K562 (cell line): Measurements from ENCODE around the gene FTH1. TPM values are rescaled to one million over a fixed set of nuclear protein-coding genes. Genes with fewer than 3 reads are reported as not detected.

ENCODE experiments used
- BCOR ChIP-seq: fragments of 450-650 bp; IDR thresholded peaks from 2 replicates; pipeline ENCODE4 v1.6.1; 2016
- BRF1 ChIP-seq: IDR thresholded peaks from 3 replicates; pipeline ENCODE4 v1.6.1; 2011; ENCODE audit warnings: borderline replicate concordance, mild to moderate bottlenecking; ENCODE audit not compliant: insufficient read length; ENCODE audit errors: extremely low read depth
- CBX8 ChIP-seq: fragments of 200-600 bp; sonication (generic); IDR thresholded peaks from 2 replicates; pipeline ENCODE4 v1.6.1; 2012; ENCODE audit warnings: borderline replicate concordance, mixed run types, low read depth, mild to moderate bottlenecking, moderate library complexity, mixed read lengths, low read length, control low read depth, inconsistent platforms; ENCODE audit not compliant: poor library complexity, severe bottlenecking; ENCODE audit errors: extremely low read depth
- COPS2 ChIP-seq: fragments of 450-650 bp; conservative IDR thresholded peaks from 2 replicates; pipeline ENCODE4 v1.6.1; 2016; ENCODE audit warnings: mild to moderate bottlenecking, moderate library complexity
- ESRRB ChIP-seq: fragments of 250-450 bp; sonication (Bioruptor Pico); IDR thresholded peaks from 2 replicates; pipeline ENCODE4 v1.5.0; 2020; ENCODE audit warnings: mild to moderate bottlenecking, moderate library complexity, borderline replicate concordance
- GABPA ChIP-seq: fragments of 200-800 bp; sonication (Bioruptor generic); conservative IDR thresholded peaks from 2 replicates; pipeline ENCODE4 v1.6.1; 2016; ENCODE audit warnings: low read depth, missing genetic modification characterization, missing compliant biosample characterization
- GATAD2B ChIP-seq: fragments of 450-650 bp; IDR thresholded peaks from 2 replicates; pipeline ENCODE4 v1.6.1; 2017; ENCODE audit warnings: mild to moderate bottlenecking, borderline replicate concordance
- HCFC1 ChIP-seq: IDR thresholded peaks from 2 replicates; pipeline ENCODE4 v1.6.1; 2012; ENCODE audit warnings: low read depth, low read length, improper control_type of control experiment
- HDAC6 ChIP-seq: IDR thresholded peaks from 2 replicates; pipeline ENCODE4 v1.6.1; 2012; ENCODE audit warnings: low read depth, mild to moderate bottlenecking, control low read depth, inconsistent platforms, low read length, moderate library complexity
- ILK ChIP-seq: fragments of 450-650 bp; IDR thresholded peaks from 2 replicates; pipeline ENCODE4 v1.6.1; 2016; ENCODE audit warnings: missing genetic modification characterization, low read depth, mild to moderate bottlenecking, missing compliant biosample characterization, moderate library complexity, borderline replicate concordance
- KLF16 ChIP-seq: IDR thresholded peaks from 2 replicates; pipeline ENCODE4 v1.6.1; 2016; ENCODE audit warnings: antibody characterized with exemption
- L3MBTL2 ChIP-seq: fragments of 450-650 bp; IDR thresholded peaks from 2 replicates; pipeline ENCODE4 v1.6.1; 2016; ENCODE audit warnings: mild to moderate bottlenecking, moderate library complexity
- MEF2D ChIP-seq: conservative IDR thresholded peaks from 2 replicates; pipeline ENCODE4 v1.6.1; 2016; ENCODE audit warnings: low read depth, missing genetic modification characterization, missing compliant biosample characterization
- NR0B1 ChIP-seq: fragments of 450-650 bp; IDR thresholded peaks from one replicate; pipeline ENCODE4 v1.6.1; 2018; ENCODE audit warnings: mild to moderate bottlenecking, moderate library complexity; ENCODE audit not compliant: partially characterized antibody
- RFX7 ChIP-seq: fragments of 250-450 bp; sonication (Bioruptor Pico); IDR thresholded peaks from 2 replicates; pipeline ENCODE4 v1.5.1; 2021; ENCODE audit warnings: mild to moderate bottlenecking
- RHOXF2B ChIP-seq: fragments of 250-450 bp; sonication (Bioruptor Pico); conservative IDR thresholded peaks from 2 replicates; pipeline ENCODE4 v1.5.1; 2021
- SMARCB1 ChIP-seq: IDR thresholded peaks from 2 replicates; pipeline ENCODE4 v1.6.1; 2011; ENCODE audit warnings: improper control_type of control experiment, low read depth; ENCODE audit not compliant: insufficient read length
- SOX6 ChIP-seq: fragments of 450-650 bp; IDR thresholded peaks from 2 replicates; pipeline ENCODE4 v1.6.1; 2014; ENCODE audit warnings: mild to moderate bottlenecking
- UBTF ChIP-seq, 2 experiments: IDR thresholded peaks; 2 replicates each; pipeline ENCODE4 v1.6.1; 2012; ENCODE audit warnings: improper control_type of control experiment in 2 of 2, low read depth in 2 of 2, low read length in 2 of 2, borderline replicate concordance in 1 of 2
- ZNF121 ChIP-seq: sonication (generic); formaldehyde crosslinking; conservative IDR thresholded peaks from 2 replicates; pipeline ENCODE4 v1.8.0; 2022; ENCODE audit warnings: missing genetic modification reagents
- ZNF280A ChIP-seq: fragments of 450-650 bp; IDR thresholded peaks from 2 replicates; pipeline ENCODE4 v1.6.1; 2018; ENCODE audit warnings: mild to moderate bottlenecking, low read depth; ENCODE audit not compliant: partially characterized antibody
- ZNF311 ChIP-seq: fragments of 250-450 bp; sonication (Bioruptor Pico); IDR thresholded peaks from 2 replicates; pipeline ENCODE4 v1.4.0; 2020; ENCODE audit warnings: mild to moderate bottlenecking, moderate library complexity
- ZNF717 ChIP-seq: fragments of 250-450 bp; sonication (Bioruptor Pico); IDR thresholded peaks from 2 replicates; pipeline ENCODE4 v1.5.0; 2021
- ZNF79 ChIP-seq: fragments of 250-450 bp; sonication (Bioruptor Pico); IDR thresholded peaks from 2 replicates; pipeline ENCODE4 v1.4.0; 2020; ENCODE audit warnings: low read depth, mild to moderate bottlenecking, moderate library complexity
- polyA plus RNA-seq, 8 experiments: library from polyadenylated mRNA; depleted of rRNA in 4 of 8; stranded (reverse) in 5 of 8; unstranded in 3 of 8; fragments of >200 nt; fragmentation: Nextera tagmentation in 2 of 8; fragmentation: Illumina TruSeq in 1 of 8; extraction: Ambion mirVana in 2 of 8; extraction: Trizol in 1 of 8; gene quantifications; 2 replicates each; pipeline versions ENCODE4 v1.2.1 to v1.2.3, GENCODE V29; 2011 to 2014; ENCODE audit warnings: inconsistent platforms in 1 of 8, missing spikeins in 1 of 8
- total RNA-seq, 7 experiments: library from RNA; depleted of rRNA in 6 of 7; stranded (reverse); fragments of >200 nt in 6 of 7; fragmentation: Illumina TruSeq in 2 of 7; extraction: Trizol in 2 of 7; gene quantifications; 2 replicates each; pipeline versions ENCODE4 v1.2.1 to v1.2.3, GENCODE V29; 2011 to 2021; ENCODE audit warnings: low replicate concordance in 1 of 7

FTH1 gene
- total and polyA plus RNA-seq, 9 of the 15 experiments (the other 6 are each of a cell fraction or from before 2014, with no cell fraction given) = 370 to 3,146 (median 802) TPM

- no peak for TF ChIP-seq NR0B1
- TF ChIP-seq L3MBTL2 = no peak
- TF ChIP-seq KLF16 = peak; percentile 91; the same call in 1 of the 2 replicates
- TF ChIP-seq SOX6 = peak; percentile 87
- TF ChIP-seq GATAD2B = peak; percentile 74; the same call in 1 of the 2 replicates
- no peak for TF ChIP-seq RHOXF2B
- no peak for TF ChIP-seq ESRRB (CRISPR knock-in tag)
- TF ChIP-seq ZNF121 (CRISPR knock-in tag) = no peak
- no peak for TF ChIP-seq SMARCB1
- no peak for TF ChIP-seq COPS2
- TF ChIP-seq ZNF280A = no peak
- peak; percentile 65; the same call in 1 of the 2 replicates for TF ChIP-seq BCOR
- 0 out of 2 replicates have a peak, but pooled peaks have one; percentile 21 for TF ChIP-seq ZNF311
- TF ChIP-seq ZNF717 (CRISPR knock-in tag) = no peak
- no peak for TF ChIP-seq HDAC6
- no peak for TF ChIP-seq ZNF79 (CRISPR knock-in tag)
- no peak for TF ChIP-seq MEF2D (tag)
- no peak for TF ChIP-seq BRF1
- no peak for TF ChIP-seq UBTF (IDR thresholded peaks at IDR 0.05; ENCODE audit: borderline replicate concordance in 1 of 2, low read depth in 2 of 2, low read length in 2 of 2)
- TF ChIP-seq GABPA (tag) = no peak
- no peak for TF ChIP-seq ILK
- TF ChIP-seq HCFC1 = no peak
- TF ChIP-seq CBX8 = no peak
- no peak for TF ChIP-seq RFX7 (CRISPR knock-in tag)
These were observed 709 bp downstream of the FTH1 start (continued) for GRCh38 chr11:61966734-61967115.
